ENCODE data around the gene TMEM87B.

- TF ChIP-seq EP300 (conservative IDR thresholded peaks at IDR 0.05; ENCODE audit: poor library complexity, severe bottlenecking) (no peak), POLR2AphosphoS5 (IDR thresholded peaks at IDR 0.05) (no peak), CTCF (IDR thresholded peaks at IDR 0.05; ENCODE audit: poor library complexity, severe bottlenecking) (no peak), REST (IDR thresholded peaks at IDR 0.05; ENCODE audit: borderline replicate concordance) (no peak), EZH2 (IDR thresholded peaks at IDR 0.05; ENCODE audit: borderline replicate concordance, insufficient read depth, low read length, poor library complexity, severe bottlenecking) (no peak)
These were observed 109.8 kb downstream of the TMEM87B start for GRCh38 chr2:112164876-112165275.

Data from neural cell (in vitro differentiated cells).